ENCODE results near the gene VWF.

The VWF gene

GRCh38 chr12:6061660-6062059, 62.8 kb downstream of the VWF start:
- TF ChIP-seq CTCF (IDR thresholded peaks at IDR 0.05; ENCODE audit: extremely low read depth, insufficient read depth, missing control alignments), result no peak
- in situ Hi-C loops (cut with MboI; ENCODE audit: low pct_unique_long_range_greater_than_20kb, low sequenced_read_pairs, unreplicated experiment), result no loop called here
- DNase-seq (ENCODE audit: low spot score), result no peak

GRCh38 chr12:6059860-6060565, 64.5 kb downstream of the VWF start:
- no peak for DNase-seq (ENCODE audit: low spot score)
- TF ChIP-seq CTCF (IDR thresholded peaks at IDR 0.05; ENCODE audit: extremely low read depth, insufficient read depth, missing control alignments), result no peak
- in situ Hi-C loops (cut with MboI; ENCODE audit: low pct_unique_long_range_greater_than_20kb, low sequenced_read_pairs, unreplicated experiment), result no loop called here

DNA sequence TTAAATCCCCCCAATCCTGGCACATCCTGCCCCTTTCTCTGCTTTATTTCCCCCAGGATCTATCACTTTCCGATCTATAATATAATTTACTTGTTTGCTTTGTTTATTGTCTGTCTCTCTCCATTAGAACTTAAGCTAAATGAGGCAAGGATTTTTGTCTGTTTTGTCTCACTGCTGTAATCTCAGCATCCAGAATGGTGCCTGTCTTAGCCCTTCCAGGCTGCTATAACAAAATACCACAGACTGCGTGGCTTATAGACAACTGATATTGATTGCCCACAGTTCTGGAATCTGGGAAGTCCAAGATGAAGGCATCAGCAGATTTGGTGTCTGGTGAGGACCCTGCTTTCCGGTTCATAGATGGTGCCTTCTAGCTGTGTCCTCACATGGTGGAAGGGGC, 65.2 kb downstream of the VWF start:
- in situ Hi-C loops (cut with MboI; ENCODE audit: low pct_unique_long_range_greater_than_20kb, low sequenced_read_pairs, unreplicated experiment), result no loop called here
- no peak for DNase-seq (ENCODE audit: low spot score)
- TF ChIP-seq CTCF (IDR thresholded peaks at IDR 0.05; ENCODE audit: extremely low read depth, insufficient read depth, missing control alignments), result no peak

GRCh38 chr12:6058481-6059161, 65.8 kb downstream of the VWF start:
- DNase-seq (ENCODE audit: low spot score), result no peak
- in situ Hi-C loops (cut with MboI; ENCODE audit: low pct_unique_long_range_greater_than_20kb, low sequenced_read_pairs, unreplicated experiment), result no loop called here
- TF ChIP-seq CTCF (IDR thresholded peaks at IDR 0.05; ENCODE audit: extremely low read depth, insufficient read depth, missing control alignments), result no peak

GRCh38 chr12:6057700-6058099, 66.8 kb downstream of the VWF start:
- no peak for DNase-seq (ENCODE audit: low spot score)
- in situ Hi-C loops (cut with MboI; ENCODE audit: low pct_unique_long_range_greater_than_20kb, low sequenced_read_pairs, unreplicated experiment), result no loop called here
- TF ChIP-seq CTCF (IDR thresholded peaks at IDR 0.05; ENCODE audit: extremely low read depth, insufficient read depth, missing control alignments), result no peak

DNA sequence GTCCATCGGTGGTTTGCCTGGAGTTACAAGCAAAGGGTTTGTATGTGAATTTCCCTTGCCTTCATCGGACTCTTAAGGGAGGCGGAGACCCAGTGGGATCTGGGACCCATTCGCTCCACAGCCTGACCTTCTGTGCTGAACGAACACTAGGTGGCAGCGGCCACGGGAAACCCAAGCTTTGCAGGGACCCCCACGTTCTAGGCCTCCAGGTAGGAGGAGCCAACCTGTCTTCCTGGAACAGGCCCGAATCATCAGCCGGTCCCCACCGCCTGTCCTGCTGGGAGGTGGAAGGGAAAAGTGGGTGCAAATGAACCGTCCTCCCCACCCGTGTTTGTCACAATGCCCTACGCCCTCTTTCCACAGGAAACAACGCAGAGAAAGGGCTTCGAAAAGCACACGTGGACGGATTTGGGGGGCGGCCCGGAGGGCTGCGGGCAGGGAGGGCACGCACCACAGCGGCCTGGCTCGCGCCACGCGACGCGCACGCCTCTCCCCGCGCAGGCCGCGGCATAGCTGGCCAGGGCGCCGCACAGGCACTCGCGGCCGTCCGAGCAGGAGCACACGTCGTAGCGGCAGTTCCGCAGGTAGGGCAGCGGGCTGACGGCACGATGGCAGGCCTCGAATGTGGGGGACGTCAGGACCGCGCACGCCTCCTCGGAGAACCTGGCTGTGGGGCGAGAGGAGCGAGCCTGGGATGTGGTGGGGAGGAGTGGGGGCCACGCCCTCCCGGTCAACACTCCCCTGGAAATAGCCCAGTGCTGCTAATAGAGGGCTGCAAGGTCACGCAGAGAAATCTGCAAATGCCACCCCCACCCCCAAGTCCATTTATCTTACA, 67.8 kb downstream of the VWF start:
- in situ Hi-C loops (cut with MboI; ENCODE audit: low pct_unique_long_range_greater_than_20kb, low sequenced_read_pairs, unreplicated experiment), result no loop called here
- DNase-seq (ENCODE audit: low spot score), result no peak
- TF ChIP-seq CTCF (IDR thresholded peaks at IDR 0.05; ENCODE audit: extremely low read depth, insufficient read depth, missing control alignments), result peak; percentile 19
